Gastroesophageal sphincter (tissue), 3 donors: Measurements from ENCODE around the gene OXSR1.

ENCODE experiments used
- CTCF ChIP-seq, 4 experiments: fragments of 200-600 bp in 2 of 4; fragments of 450-650 bp in 2 of 4; sonication (generic) in 1 of 4; IDR thresholded peaks; one replicate each; pipeline ENCODE4 v1.5.1; 2017 to 2019; ENCODE audit warnings: antibody characterized with exemption in 4 of 4, mild to moderate bottlenecking in 2 of 4, moderate library complexity in 2 of 4
- POLR2A ChIP-seq, 2 donors: fragments of 450-650 bp; IDR thresholded peaks; one replicate each; pipeline ENCODE4 v1.6.1; 2017; ENCODE audit warnings: antibody characterized with exemption in 2 of 2, mild to moderate bottlenecking in 2 of 2, moderate library complexity in 1 of 2
- POLR2AphosphoS5 ChIP-seq: sonication (generic); formaldehyde crosslinking; IDR thresholded peaks from one replicate; pipeline ENCODE4 v1.6.1; 2017; ENCODE audit warnings: antibody characterized with exemption

- TF ChIP-seq CTCF (IDR thresholded peaks at IDR 0.05) = no peak
- TF ChIP-seq POLR2AphosphoS5 = no peak
- no peak for TF ChIP-seq POLR2A (IDR thresholded peaks at IDR 0.05)
These were observed 21.4 kb downstream of the OXSR1 start for GRCh38 chr3:38186781-38187180.
